SJCRH30 (cell line): ENCODE measurements around the gene PPARGC1A. TPM values are rescaled to one million over a fixed set of nuclear protein-coding genes. Genes with fewer than 3 reads are reported as not detected.

Experiments used
- DNase-seq, 2 experiments: peaks; one replicate each; pipeline ENCODE4 v3.0.0-alpha.2; 2015 to 2020
- H3K27ac ChIP-seq: fragments of 250-450 bp; sonication (Bioruptor Pico); 2 replicates; pipeline ENCODE4 v1.5.1; 2020; ENCODE audit warnings: mild to moderate bottlenecking, moderate library complexity
- H3K27me3 ChIP-seq: fragments of 250-450 bp; sonication (Bioruptor Pico); 2 replicates; pipeline ENCODE4 v1.5.1; 2020; ENCODE audit warnings: mild to moderate bottlenecking, moderate library complexity
- H3K36me3 ChIP-seq: fragments of 250-450 bp; sonication (Bioruptor Pico); 2 replicates; pipeline ENCODE4 v1.5.1; 2020; ENCODE audit warnings: mild to moderate bottlenecking, moderate library complexity
- H3K4me1 ChIP-seq: fragments of 250-450 bp; sonication (Bioruptor Pico); 2 replicates; pipeline ENCODE4 v1.5.1; 2020; ENCODE audit warnings: mild to moderate bottlenecking, moderate library complexity
- H3K4me3 ChIP-seq: fragments of 250-450 bp; sonication (Bioruptor Pico); 2 replicates; pipeline ENCODE4 v1.5.1; 2020; ENCODE audit warnings: mild to moderate bottlenecking, moderate library complexity
- H3K9me3 ChIP-seq: fragments of 250-450 bp; sonication (Bioruptor Pico); replicated peaks from 2 replicates; pipeline ENCODE4 v1.5.1; 2020; ENCODE audit warnings: mild to moderate bottlenecking, moderate library complexity
- total RNA-seq: library from RNA; depleted of rRNA; stranded (reverse); fragments of >200 nt; shearing (Covaris generic); gene quantifications from 2 replicates; pipeline ENCODE4 v1.2.3, GENCODE V29; 2014

The PPARGC1A gene
- total RNA-seq, 1 experiment from 2014 or later: 0.12 TPM

DNA sequence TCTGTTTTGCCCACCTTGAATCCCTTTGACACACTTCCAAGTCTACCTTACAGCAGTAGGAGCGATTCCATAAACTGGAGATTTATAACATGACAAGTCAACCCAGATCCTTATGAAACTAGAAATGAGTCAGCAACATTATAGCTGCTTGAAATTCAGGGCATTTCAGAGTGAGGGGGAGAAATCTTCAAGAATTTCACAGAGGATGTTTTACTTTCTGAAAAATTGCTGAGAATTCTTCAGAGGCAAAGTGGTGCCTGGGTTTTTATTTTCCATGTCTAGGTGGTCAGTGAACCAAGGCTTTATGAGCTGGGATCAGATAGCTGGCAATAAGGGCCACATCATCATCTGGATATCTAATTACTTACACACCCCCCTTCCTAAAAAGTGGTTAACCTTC is 119.8 kb downstream of the PPARGC1A start:
- Histone ChIP-seq H3K4me3 (no peak overlapping the region), H3K9me3 (no peaks in the 10 kb centered on the region), H3K4me1 (no peaks in the 10 kb centered on the region), H3K36me3 (no peaks in the 10 kb centered on the region), H3K27me3 (no peaks in the 10 kb centered on the region), H3K27ac (no peak overlapping the region)
- no peak for DNase-seq

DNA sequence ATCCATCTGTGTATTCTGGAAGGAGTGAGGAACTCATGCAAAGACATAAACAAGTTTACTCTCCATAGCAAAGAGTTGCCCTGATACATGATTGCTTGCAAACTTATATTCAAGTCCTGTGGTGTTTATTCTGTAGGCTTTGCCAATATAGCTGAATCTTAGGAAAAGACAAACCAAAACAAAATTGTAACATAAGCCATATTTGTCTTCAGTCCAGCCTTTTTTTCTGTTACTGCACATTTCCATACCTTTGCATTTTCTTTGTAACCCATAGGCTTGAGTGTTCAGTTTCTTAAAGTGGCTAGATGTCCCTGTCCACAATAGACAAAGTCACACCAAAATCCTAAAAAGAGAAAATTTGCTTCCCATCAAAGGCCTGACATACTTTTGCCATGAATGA is 120.4 kb downstream of the PPARGC1A start:
- H3K4me1 ChIP-seq: no peaks in the 10 kb centered on the region
- H3K27ac ChIP-seq: no peak overlapping the region
- H3K27me3 ChIP-seq: no peaks in the 10 kb centered on the region
- DNase-seq: no peak
- no peak overlapping the region for H3K4me3 ChIP-seq
- H3K9me3 ChIP-seq: no peaks in the 10 kb centered on the region
- no peaks in the 10 kb centered on the region for H3K36me3 ChIP-seq

DNA sequence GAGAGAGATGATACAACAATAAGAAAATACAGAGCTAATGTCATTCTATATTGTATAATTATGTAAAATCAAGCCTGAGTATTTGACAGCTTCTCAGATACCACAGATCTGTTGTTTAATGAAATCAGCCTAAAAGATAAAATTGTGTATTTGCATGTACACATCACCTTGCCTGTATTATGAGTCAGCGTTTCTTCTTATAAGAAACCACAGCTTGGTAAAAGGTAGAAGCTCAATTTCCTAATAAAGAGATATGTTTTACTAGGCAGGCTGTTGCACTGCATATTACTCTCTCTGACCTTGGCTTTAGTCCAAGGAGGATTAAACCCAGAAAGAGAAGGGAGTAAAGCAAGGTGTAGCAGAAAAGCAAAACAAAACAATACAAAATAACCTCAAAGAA is 121.3 kb downstream of the PPARGC1A start:
- H3K9me3 ChIP-seq: no peaks in the 10 kb centered on the region
- no peaks in the 10 kb centered on the region for H3K27me3 ChIP-seq
- no peaks in the 10 kb centered on the region for H3K36me3 ChIP-seq
- no peaks in the 10 kb centered on the region for H3K4me1 ChIP-seq
- H3K27ac ChIP-seq: no peak overlapping the region
- H3K4me3 ChIP-seq: no peak overlapping the region
- DNase-seq: peak in 1 of 2 experiments; percentile 7

DNA sequence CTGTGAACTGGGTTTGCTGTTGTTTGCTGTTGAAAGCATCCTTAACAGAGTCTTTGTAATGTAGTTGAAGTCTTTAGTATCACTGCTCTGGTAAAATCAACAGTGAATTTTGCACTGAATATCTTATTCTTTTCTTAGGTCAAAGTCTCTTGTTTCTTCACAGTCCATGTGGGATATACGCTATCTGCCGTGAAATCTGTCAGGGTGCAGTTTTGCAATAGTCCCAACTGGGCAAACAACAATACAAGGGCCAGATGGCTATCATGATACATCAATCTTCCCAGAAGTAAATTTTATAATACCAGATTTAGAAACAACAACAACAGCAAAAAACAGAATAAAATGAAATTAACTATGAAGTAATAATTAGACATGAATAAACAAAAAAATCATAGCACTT is 123.5 kb downstream of the PPARGC1A start:
- Histone ChIP-seq H3K27me3 (no peaks in the 10 kb centered on the region), H3K4me3 (no peak overlapping the region), H3K4me1 (no peaks in the 10 kb centered on the region), H3K27ac (no peak overlapping the region), H3K36me3 (no peaks in the 10 kb centered on the region), H3K9me3 (no peaks in the 10 kb centered on the region)
- no peak for DNase-seq

DNA sequence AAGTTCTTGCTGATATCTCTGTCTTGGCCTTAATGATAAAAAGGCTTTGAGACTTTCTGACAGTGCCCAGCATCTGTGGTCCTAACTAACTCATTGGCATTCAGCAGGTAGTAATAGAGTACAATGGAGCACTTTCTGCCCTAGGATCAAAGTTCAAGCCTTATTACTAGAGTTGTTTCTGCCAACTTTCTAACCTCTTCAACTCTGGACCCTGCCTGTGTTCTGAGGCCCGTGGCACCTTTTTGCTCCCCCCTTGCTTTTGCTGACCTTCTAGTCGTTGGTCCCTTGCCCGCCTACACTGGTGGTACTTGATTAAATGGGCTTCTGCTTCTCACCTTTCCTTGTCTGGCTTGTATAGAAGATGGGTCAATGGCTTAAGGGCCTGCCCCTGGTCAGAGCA is 126.3 kb downstream of the PPARGC1A start:
- Histone ChIP-seq H3K27me3 (no peaks in the 10 kb centered on the region), H3K27ac (no peak overlapping the region), H3K4me3 (no peak overlapping the region), H3K9me3 (no peaks in the 10 kb centered on the region), H3K4me1 (no peaks in the 10 kb centered on the region), H3K36me3 (no peaks in the 10 kb centered on the region)
- no peak for DNase-seq

DNA sequence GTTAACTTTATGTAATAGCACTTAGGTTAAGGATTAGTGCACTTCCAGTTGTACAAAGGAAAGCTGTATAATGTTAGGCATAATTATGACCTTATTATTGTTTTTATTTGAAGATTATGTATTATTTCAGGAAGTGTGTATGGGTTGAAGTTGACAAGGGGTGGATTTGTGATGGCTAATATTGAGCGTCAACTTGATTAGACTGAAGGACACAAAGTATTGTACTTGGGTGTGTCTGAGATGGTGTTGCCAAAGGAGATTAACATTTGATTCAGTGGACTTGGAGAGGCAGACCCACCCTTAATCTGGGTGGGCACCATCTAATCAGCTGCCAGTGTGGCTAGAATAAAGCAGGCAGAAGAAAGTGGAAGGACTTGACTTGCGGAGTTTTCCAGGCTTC is 127.3 kb downstream of the PPARGC1A start:
- DNase-seq: no peak
- H3K4me1 ChIP-seq: no peaks in the 10 kb centered on the region
- H3K4me3 ChIP-seq: no peak overlapping the region
- H3K36me3 ChIP-seq: no peaks in the 10 kb centered on the region
- no peaks in the 10 kb centered on the region for H3K27me3 ChIP-seq
- no peaks in the 10 kb centered on the region for H3K9me3 ChIP-seq
- H3K27ac ChIP-seq: no peak overlapping the region

DNA sequence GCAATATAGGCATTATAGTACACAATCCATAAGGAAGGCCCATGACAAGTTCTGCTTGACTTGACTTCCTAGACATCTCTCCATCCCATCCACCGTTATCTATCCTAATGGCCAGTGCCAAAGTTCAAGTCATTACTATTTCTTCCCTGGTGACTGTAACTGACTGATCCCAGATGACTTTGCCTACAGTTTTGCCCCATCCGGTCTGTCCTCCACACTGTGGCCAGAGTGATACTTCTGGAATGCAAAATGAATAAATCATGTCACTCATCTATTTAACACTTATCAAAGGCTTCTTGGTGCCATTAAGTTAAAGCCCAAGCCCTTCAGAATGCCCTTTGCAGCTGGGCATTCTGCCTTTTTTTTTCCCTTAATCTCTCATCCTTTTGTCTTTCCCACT is 130.8 kb downstream of the PPARGC1A start:
- Histone ChIP-seq H3K27me3 (no peaks in the 10 kb centered on the region), H3K27ac (no peak overlapping the region), H3K9me3 (no peaks in the 10 kb centered on the region), H3K36me3 (no peaks in the 10 kb centered on the region), H3K4me3 (no peak overlapping the region), H3K4me1 (no peaks in the 10 kb centered on the region)
- DNase-seq: no peak

DNA sequence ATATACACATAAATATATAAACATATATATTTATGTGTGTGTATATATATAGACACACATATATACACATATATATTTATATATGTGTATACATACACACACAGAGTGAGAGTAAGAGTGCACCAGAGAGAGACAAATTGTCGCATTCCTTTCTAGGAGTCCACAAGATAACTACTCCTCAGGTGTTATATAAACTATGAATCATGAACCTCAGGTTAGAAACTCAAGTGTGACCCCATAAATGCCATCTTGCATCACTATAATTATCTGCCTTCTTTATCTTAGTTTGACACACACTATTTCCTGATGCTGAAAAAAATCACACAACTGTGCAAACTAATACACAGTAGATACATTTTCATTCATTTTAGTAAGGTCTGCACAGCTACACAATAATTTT is 135.2 kb downstream of the PPARGC1A start:
- H3K4me1 ChIP-seq: no peaks in the 10 kb centered on the region
- no peaks in the 10 kb centered on the region for H3K27me3 ChIP-seq
- H3K27ac ChIP-seq: no peak overlapping the region
- DNase-seq: no peak
- H3K9me3 ChIP-seq: no peaks in the 10 kb centered on the region
- H3K4me3 ChIP-seq: no peak overlapping the region
- H3K36me3 ChIP-seq: no peaks in the 10 kb centered on the region

DNA sequence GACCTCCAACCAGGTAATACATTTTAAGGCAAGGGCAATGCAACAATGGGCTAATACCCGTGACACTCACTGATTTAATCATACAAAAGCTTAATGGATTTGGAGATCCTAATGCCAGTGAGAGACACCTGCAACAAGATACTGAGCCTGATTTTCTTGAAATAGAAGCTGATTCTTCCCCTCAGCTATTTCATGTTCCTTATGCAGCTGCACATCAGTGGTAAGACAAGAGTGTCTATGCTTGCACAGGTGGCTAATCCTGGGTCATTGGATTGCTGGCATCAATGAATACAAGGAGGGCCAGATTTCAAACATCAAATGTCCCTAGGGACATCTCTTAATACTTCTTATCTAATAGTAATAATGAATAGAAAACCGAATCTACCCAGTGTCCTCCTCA is 139.7 kb downstream of the PPARGC1A start:
- H3K4me3 ChIP-seq: no peak overlapping the region
- H3K36me3 ChIP-seq: no peaks in the 10 kb centered on the region
- no peak overlapping the region for H3K27ac ChIP-seq
- no peaks in the 10 kb centered on the region for H3K27me3 ChIP-seq
- DNase-seq: no peak
- H3K4me1 ChIP-seq: no peaks in the 10 kb centered on the region
- no peaks in the 10 kb centered on the region for H3K9me3 ChIP-seq

DNA sequence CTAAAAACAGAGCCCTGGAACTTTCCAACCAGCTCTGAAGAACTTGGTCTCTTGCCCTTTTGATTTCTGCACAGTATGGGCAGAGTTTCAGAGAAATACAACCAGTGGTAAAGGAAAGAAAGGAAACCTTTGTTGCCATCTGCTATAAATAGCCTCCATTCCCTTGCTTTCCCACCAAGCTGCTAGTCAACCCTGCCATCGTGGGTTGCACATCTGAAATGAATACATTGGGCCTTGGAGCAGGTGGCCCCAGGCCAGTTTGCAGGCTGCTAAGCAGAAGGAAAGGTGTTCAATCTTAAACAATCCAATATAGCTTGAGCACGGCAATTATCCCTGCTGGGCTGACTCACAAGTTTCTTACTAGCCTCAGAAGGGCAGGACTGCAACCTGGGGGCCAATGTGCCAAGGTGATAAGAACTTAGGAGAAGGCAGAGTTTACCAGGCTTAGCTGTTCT is 142.5 kb downstream of the PPARGC1A start:
- no peaks in the 10 kb centered on the region for H3K27me3 ChIP-seq

DNA sequence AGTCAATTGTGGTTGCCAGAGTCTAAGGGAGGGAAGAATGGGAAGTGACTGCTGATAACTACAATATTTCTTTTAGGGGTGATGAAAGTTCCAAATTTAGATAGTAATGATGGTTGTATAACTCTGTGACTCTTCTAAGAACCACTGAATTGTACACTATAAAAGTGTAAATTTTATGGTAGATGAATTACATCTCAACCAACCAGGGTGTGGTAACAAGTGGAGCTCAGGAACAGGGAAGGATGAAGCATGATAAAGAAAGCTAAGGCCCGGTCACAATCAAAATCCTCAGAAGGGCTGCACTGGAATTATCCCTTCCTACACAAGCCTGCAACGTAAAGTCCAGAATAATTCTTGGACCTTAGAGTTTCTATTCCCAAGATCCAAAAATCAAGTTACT is 143.2 kb downstream of the PPARGC1A start:
- no peak for DNase-seq

More for the DNA sequence above, 142.5 kb downstream of the PPARGC1A start:
- H3K27ac ChIP-seq: no peak overlapping the region
- H3K36me3 ChIP-seq: no peaks in the 10 kb centered on the region
- no peak for DNase-seq
- no peaks in the 10 kb centered on the region for H3K4me1 ChIP-seq
- no peaks in the 10 kb centered on the region for H3K9me3 ChIP-seq
- H3K4me3 ChIP-seq: no peak overlapping the region

DNA sequence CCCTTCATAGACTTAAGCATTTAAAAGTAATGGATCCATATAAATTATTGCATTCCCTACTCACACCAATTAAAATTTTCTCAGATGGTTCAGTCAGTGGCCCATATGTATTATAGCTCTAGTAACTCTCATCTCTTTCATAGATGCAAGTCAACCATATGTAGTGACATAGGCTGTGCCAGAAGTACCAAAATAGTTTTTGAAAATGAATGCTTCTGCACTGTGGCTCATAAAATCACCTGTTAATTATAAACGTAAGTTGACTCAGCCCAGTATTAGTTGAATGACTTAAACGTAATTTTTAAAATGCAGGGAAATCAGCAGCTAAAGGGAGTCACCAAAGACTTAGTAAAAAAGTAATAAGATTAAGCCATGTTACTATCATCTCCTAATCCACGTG is 143.8 kb downstream of the PPARGC1A start:
- Histone ChIP-seq H3K4me1 (no peaks in the 10 kb centered on the region), H3K4me3 (no peak overlapping the region), H3K9me3 (no peaks in the 10 kb centered on the region), H3K27me3 (no peaks in the 10 kb centered on the region), H3K36me3 (no peaks in the 10 kb centered on the region), H3K27ac (no peak overlapping the region)
- no peak for DNase-seq

More for the DNA sequence above, 143.2 kb downstream of the PPARGC1A start:
- Histone ChIP-seq H3K9me3 (no peaks in the 10 kb centered on the region), H3K4me3 (no peak overlapping the region), H3K4me1 (no peaks in the 10 kb centered on the region), H3K36me3 (no peaks in the 10 kb centered on the region), H3K27ac (no peak overlapping the region), H3K27me3 (no peaks in the 10 kb centered on the region)

DNA sequence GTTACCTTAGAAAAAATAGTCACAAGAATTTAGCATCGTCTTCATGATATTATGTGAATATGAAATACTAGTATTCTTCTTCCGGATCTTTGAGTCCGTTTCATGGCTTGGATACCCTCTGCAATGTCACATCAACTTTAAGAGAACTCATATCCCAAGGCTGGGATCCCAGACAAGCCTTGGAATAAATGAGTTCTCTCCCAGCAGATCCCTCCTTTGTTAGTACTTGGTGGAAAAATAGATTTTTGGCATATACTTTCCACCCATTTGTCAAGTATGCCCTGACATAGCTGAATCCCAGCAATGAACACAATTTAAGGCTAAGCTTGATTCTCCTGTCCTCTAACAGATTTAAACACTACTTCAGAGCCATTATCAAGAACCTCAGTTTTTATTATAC is 144.5 kb downstream of the PPARGC1A start:
- no peak overlapping the region for H3K4me3 ChIP-seq
- no peak overlapping the region for H3K27ac ChIP-seq
- no peak for DNase-seq
- H3K36me3 ChIP-seq: no peaks in the 10 kb centered on the region
- no peaks in the 10 kb centered on the region for H3K27me3 ChIP-seq
- H3K4me1 ChIP-seq: no peaks in the 10 kb centered on the region
- no peaks in the 10 kb centered on the region for H3K9me3 ChIP-seq
